ENCODE data around the gene KRT85. TPM values are rescaled to one million over a fixed set of nuclear protein-coding genes. Genes with fewer than 3 reads are reported as not detected.
A peak's percentile ranks its signal among the peaks of the same experiment; 100 is the strongest.

KRT85 gene
- total and polyA plus RNA-seq, 2 of the 4 experiments (the other 2 are of a cell fraction) = not detected

- Histone ChIP-seq H3K4me1 (ENCODE audit: control insufficient read depth, insufficient read depth, low read length) (no peaks in the 10 kb centered on the region), H3K4me3 (ENCODE audit: insufficient read depth, low read depth, low read length) (no peak overlapping the region), H2BK15ac (ENCODE audit: low read depth, low read length) (no peak overlapping the region), H3K4me2 (ENCODE audit: low read depth, low read length) (no peak overlapping the region), H2AK5ac (ENCODE audit: low read depth, low read length) (no peak overlapping the region), H2AK9ac (replicated peaks; ENCODE audit: low read depth, low read length, poor library complexity) (peak overlapping the region; percentile 19), H4K91ac (ENCODE audit: insufficient read depth, low read depth, low read length) (no peak overlapping the region), H4K5ac (ENCODE audit: low read depth, low read length) (no peak overlapping the region), H2BK20ac (ENCODE audit: low read depth, low read length) (no peak overlapping the region), H3K18ac (ENCODE audit: low read depth, low read length) (no peak overlapping the region), H3K79me1 (ENCODE audit: low read depth in 1 of 2, low read length in 2 of 2) (no peaks in the 10 kb centered on the region), H2AFZ (replicated peaks; ENCODE audit: low read length, poor library complexity) (no peak overlapping the region), H2BK5ac (ENCODE audit: low read depth, low read length, poor library complexity, severe bottlenecking) (no peak overlapping the region), H2BK120ac (ENCODE audit: low read depth, low read length) (no peak overlapping the region), H4K20me1 (ENCODE audit: insufficient read depth, low read length) (no peaks in the 10 kb centered on the region), H3K36me3 (ENCODE audit: control insufficient read depth, insufficient read depth, low read length) (no peaks in the 10 kb centered on the region), H3K23ac (ENCODE audit: low read depth, low read length) (no peak overlapping the region), H4K8ac (ENCODE audit: low read depth in 2 of 2, low read length in 2 of 2) (no peak overlapping the region), H3K27ac (ENCODE audit: insufficient read depth, low read length) (no peak overlapping the region), H3K9me3 (ENCODE audit: control insufficient read depth, insufficient read depth, low read length) (no peaks in the 10 kb centered on the region), H3K14ac (replicated peaks; ENCODE audit: low read depth, low read length) (no peak overlapping the region), H3K27me3 (ENCODE audit: control insufficient read depth, insufficient read depth, low read length) (peaks cover 82% of the 10 kb centered on the region), H3K9ac (ENCODE audit: low read depth, low read length) (no peak overlapping the region), H3K56ac (ENCODE audit: extremely low read depth, insufficient read depth, low read length) (no peak overlapping the region), H3K4ac (ENCODE audit: low read depth, low read length) (no peak overlapping the region), H3K9me1 (ENCODE audit: insufficient read depth, low read length) (no peaks in the 10 kb centered on the region)
- in situ Hi-C loops (cut with MboI; ENCODE audit: low sequenced_read_pairs) (no loop called here), dilution Hi-C loops (cut with HindIII; ENCODE audit: low sequenced_read_pairs, unreplicated experiment) (no loop called here), intact Hi-C loops (cut with micrococcal nuclease) (no loop called here)
- WGBS, 2 experiments (ENCODE audit: extremely low coverage in 2 of 2, insufficient read length in 1 of 2) = 79% methylated on average over 4 of the region's 11 CpGs; no CpG with 5 or more reads in 1 of the 2 experiments
- ChIA-PET POLR2A (ENCODE audit: unreplicated experiment) (no interaction called here), CTCF (interaction anchor here (0.7 to 1.3 kb wide), 2 partner anchors 9 to 39 kb away, joined by 3 read pairs; no protein-coding TSS in a partner anchor)
- DNase-seq = no peak
- no peak for TF ChIP-seq BHLHE40 (IDR thresholded peaks at IDR 0.05; ENCODE audit: low read depth, low read length)
- no peak for TF ChIP-seq MAFK (IDR thresholded peaks at IDR 0.05; ENCODE audit: low read depth, low read length)
- TF ChIP-seq MAZ (IDR thresholded peaks at IDR 0.05; ENCODE audit: borderline replicate concordance, low read depth, low read length) = no peak
- no peak for TF ChIP-seq RCOR1 (IDR thresholded peaks at IDR 0.05; ENCODE audit: insufficient replicate concordance, low read length)
- no peak for TF ChIP-seq SMC3 (IDR thresholded peaks at IDR 0.05; ENCODE audit: low read depth, low read length)
- TF ChIP-seq, protein P1, sequence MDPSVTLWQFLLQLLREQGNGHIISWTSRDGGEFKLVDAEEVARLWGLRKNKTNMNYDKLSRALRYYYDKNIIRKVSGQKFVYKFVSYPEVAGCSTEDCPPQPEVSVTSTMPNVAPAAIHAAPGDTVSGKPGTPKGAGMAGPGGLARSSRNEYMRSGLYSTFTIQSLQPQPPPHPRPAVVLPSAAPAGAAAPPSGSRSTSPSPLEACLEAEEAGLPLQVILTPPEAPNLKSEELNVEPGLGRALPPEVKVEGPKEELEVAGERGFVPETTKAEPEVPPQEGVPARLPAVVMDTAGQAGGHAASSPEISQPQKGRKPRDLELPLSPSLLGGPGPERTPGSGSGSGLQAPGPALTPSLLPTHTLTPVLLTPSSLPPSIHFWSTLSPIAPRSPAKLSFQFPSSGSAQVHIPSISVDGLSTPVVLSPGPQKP (IDR thresholded peaks at IDR 0.05; ENCODE audit: borderline replicate concordance, low read depth, low read length) = no peak
- no peak for TF ChIP-seq MXI1 (IDR thresholded peaks at IDR 0.05; ENCODE audit: borderline replicate concordance, low read depth, low read length)
- no peak for TF ChIP-seq NFE2L2 (IDR thresholded peaks at IDR 0.05; ENCODE audit: low read depth, low read length)
- TF ChIP-seq POLR2A (IDR thresholded peaks at IDR 0.05; ENCODE audit: low read depth, low read length) = no peak
- TF ChIP-seq FOS (IDR thresholded peaks at IDR 0.05; ENCODE audit: low read depth, low read length) = no peak
- TF ChIP-seq CEBPB (IDR thresholded peaks at IDR 0.05; ENCODE audit: low read depth, low read length) = no peak
- TF ChIP-seq CHD1 (IDR thresholded peaks at IDR 0.05; ENCODE audit: low read depth, low read length) = no peak
- TF ChIP-seq, protein P2, sequence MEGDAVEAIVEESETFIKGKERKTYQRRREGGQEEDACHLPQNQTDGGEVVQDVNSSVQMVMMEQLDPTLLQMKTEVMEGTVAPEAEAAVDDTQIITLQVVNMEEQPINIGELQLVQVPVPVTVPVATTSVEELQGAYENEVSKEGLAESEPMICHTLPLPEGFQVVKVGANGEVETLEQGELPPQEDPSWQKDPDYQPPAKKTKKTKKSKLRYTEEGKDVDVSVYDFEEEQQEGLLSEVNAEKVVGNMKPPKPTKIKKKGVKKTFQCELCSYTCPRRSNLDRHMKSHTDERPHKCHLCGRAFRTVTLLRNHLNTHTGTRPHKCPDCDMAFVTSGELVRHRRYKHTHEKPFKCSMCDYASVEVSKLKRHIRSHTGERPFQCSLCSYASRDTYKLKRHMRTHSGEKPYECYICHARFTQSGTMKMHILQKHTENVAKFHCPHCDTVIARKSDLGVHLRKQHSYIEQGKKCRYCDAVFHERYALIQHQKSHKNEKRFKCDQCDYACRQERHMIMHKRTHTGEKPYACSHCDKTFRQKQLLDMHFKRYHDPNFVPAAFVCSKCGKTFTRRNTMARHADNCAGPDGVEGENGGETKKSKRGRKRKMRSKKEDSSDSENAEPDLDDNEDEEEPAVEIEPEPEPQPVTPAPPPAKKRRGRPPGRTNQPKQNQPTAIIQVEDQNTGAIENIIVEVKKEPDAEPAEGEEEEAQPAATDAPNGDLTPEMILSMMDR (conservative IDR thresholded peaks at IDR 0.05; ENCODE audit: low read depth, low read length) = no peak
- no peak for TF ChIP-seq RAD21 (IDR thresholded peaks at IDR 0.05; ENCODE audit: low read length)
- no peak for TF ChIP-seq RFX5 (IDR thresholded peaks at IDR 0.05; ENCODE audit: low read depth, low read length)
- no peak for TF ChIP-seq USF2 (IDR thresholded peaks at IDR 0.05; ENCODE audit: low read depth, low read length)
- no TSS peak for BruUV-seq (replicated peaks)
- no peak for ATAC-seq (ENCODE audit: low read depth)
Observed at GRCh38 chr12:52318241-52318990, 48.9 kb downstream of the KRT85 start.
